Subcutaneous abdominal adipose tissue (tissue), 5 donors: ENCODE data around the gene ASB16.
A peak's percentile ranks its signal among the peaks of the same experiment; 100 is the strongest.

Experiments used
- H3K27ac ChIP-seq: one replicate; pipeline ENCODE4 v1.7.0; 2013; ENCODE audit warnings: low read depth, mild to moderate bottlenecking, inconsistent platforms, low read length, moderate library complexity
- H3K27me3 ChIP-seq, 5 donors: one replicate each; pipeline ENCODE4 v1.7.0; 2013; ENCODE audit warnings: low read length in 5 of 5, inconsistent platforms in 1 of 5; ENCODE audit not compliant: control insufficient read depth in 5 of 5, insufficient read depth in 4 of 5
- H3K36me3 ChIP-seq, 5 donors: one replicate each; pipeline ENCODE4 v1.7.0; 2013; ENCODE audit warnings: low read length in 5 of 5; ENCODE audit not compliant: control insufficient read depth in 5 of 5, insufficient read depth in 5 of 5
- H3K4me1 ChIP-seq, 5 donors: one replicate each; pipeline ENCODE4 v1.7.0; 2013; ENCODE audit warnings: low read length in 5 of 5, mild to moderate bottlenecking in 3 of 5, moderate library complexity in 1 of 5; ENCODE audit not compliant: control insufficient read depth in 5 of 5, insufficient read depth in 5 of 5
- H3K4me3 ChIP-seq, 5 donors: one replicate each; pipeline ENCODE4 v1.7.0; 2013; ENCODE audit warnings: low read length in 5 of 5, low read depth in 1 of 5
- H3K9ac ChIP-seq, 5 donors: one replicate each; pipeline ENCODE4 v1.7.0; 2013; ENCODE audit warnings: low read length in 5 of 5, mild to moderate bottlenecking in 4 of 5, moderate library complexity in 3 of 5
- H3K9me3 ChIP-seq, 5 donors: one replicate each; pipeline ENCODE4 v1.7.0; 2013; ENCODE audit warnings: low read length in 5 of 5; ENCODE audit not compliant: control insufficient read depth in 5 of 5
- donor health status: healthy.
- donor health status: healthy.
- donor health status: healthy.
- donor health status: healthy.
- donor health status: healthy.

ASB16 gene

DNA sequence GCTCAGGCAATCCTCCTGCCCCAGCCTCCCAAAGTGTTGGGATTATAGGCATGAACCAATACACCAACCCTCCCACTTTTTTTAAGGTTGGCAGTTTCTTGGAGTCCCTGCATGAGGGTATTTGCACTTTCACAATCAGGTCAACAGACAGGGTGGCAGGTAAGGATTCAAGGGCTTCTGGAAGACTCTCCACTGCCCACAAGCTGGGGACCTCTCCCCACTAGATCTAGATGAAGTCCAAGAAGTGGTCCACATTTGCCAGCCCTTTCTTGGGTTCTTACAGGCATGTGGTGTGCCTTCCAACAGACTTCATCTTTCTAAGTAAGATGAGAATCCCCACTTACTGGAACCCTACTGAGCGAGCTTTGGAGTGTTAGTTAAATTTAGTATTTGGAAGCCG lies 3.9 kb downstream of the ASB16 start:
- H3K27ac ChIP-seq = no peak overlapping the region
- peaks cover 0 to 34% (median 11%) of the 10 kb centered on the region in 5 donors for H3K36me3 ChIP-seq

DNA sequence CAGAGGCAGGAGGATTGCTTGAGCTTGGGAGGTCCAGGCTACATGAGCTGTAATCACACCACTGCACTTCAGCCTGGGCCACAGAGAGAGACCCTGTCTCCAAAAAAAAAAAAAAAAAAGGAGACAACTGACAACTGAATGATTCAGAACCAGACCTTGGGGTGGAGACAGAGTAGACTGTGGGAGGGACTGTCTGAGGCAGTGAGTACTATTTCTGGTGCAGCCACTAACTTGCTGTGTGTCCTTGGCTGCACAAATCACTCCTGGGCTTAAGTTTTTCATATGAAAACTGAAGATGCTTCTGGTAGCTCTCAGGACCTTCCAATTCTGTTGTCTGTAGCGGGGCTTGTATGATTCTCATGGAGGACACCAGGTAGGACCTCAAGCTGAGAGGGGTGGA lies 5.8 kb downstream of the ASB16 start:
- no peaks in the 10 kb centered on the region for H3K27me3 ChIP-seq
- peaks cover 0 to 34% (median 11%) of the 10 kb centered on the region in 5 donors for H3K36me3 ChIP-seq
- H3K4me3 ChIP-seq = no peak overlapping the region
- no peaks in the 10 kb centered on the region for H3K4me1 ChIP-seq
- H3K9ac ChIP-seq = no peak overlapping the region
- no peaks in the 10 kb centered on the region for H3K9me3 ChIP-seq
- H3K27ac ChIP-seq = no peak overlapping the region

More for the DNA sequence above, 3.9 kb downstream of the ASB16 start:
- Histone ChIP-seq H3K9ac (peak overlapping the region in 1 of 5 donors; percentile 30), H3K4me1 (peaks cover 0 to 4% (median 0%) of the 10 kb centered on the region in 5 donors), H3K9me3 (no peaks in the 10 kb centered on the region), H3K27me3 (peaks cover 0 to 6% (median 5%) of the 10 kb centered on the region in 5 donors), H3K4me3 (no peak overlapping the region)

DNA sequence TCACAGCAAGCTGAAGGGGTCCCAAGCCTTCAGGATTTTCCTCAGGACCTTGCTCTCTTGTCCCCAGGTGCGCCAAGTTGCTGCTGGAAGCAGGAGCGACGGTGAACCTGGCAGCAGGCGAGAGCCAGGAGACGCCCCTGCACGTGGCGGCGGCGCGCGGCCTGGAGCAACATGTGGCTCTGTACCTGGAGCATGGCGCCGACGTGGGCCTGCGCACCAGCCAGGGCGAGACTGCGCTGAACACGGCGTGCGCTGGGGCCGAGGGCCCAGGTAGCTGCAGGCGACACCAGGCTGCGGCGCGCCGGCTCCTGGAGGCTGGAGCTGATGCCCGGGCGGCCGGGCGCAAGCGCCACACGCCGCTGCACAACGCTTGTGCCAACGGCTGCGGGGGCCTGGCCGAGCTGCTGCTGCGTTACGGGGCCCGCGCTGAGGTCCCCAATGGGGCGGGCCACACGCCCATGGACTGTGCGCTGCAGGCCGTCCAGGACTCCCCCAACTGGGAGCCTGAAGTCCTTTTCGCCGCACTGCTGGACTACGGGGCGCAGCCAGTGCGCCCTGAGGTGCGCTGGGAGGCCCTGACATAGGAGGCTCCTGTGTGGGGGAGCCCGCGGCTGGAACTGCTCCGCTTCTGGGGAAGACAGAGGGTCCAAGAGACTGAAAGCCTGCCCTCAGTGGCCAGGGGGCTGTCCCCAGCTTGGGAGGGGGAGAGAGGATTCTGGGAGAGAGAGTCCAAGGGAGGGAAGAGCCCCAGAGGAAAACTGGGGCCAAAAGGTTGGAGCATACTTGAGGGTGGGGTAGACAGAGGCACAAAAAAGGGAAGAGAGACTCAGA lies 6.4 kb downstream of the ASB16 start:
- H3K27ac ChIP-seq = no peak overlapping the region
- H3K27me3 ChIP-seq = no peaks in the 10 kb centered on the region
- H3K4me1 ChIP-seq = no peaks in the 10 kb centered on the region
- H3K9me3 ChIP-seq = no peaks in the 10 kb centered on the region
- peak overlapping the region in 1 of 5 donors; percentile 43 for H3K9ac ChIP-seq
- peaks cover 0 to 39% (median 13%) of the 10 kb centered on the region in 5 donors for H3K36me3 ChIP-seq
- no peak overlapping the region for H3K4me3 ChIP-seq

DNA sequence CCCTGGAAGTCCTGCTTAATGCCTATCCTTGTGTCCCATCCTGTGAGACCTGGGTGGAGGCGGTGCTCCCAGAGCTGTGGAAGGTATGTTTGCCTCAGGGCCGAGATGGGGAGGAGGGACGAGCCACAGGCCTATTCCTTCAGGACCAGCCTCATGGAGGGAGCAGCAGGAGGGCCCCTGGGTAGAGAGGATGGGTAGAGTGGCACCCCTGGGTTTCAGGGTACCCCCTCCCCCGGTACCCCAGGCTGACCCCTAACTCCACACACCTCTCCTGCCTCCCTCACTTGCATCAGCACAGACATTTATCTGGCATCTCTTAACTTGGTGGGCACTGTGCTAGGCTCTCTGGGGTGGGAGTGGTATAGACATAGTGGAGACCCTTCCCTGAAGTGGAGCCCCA lies 7.1 kb downstream of the ASB16 start:
- H3K4me1 ChIP-seq = peaks cover 0 to 2% (median 0%) of the 10 kb centered on the region in 5 donors
- no peak overlapping the region for H3K4me3 ChIP-seq
- H3K27ac ChIP-seq = no peak overlapping the region
- H3K9ac ChIP-seq = peak overlapping the region in 1 of 5 donors; percentile 43
- no peaks in the 10 kb centered on the region for H3K9me3 ChIP-seq
- H3K27me3 ChIP-seq = no peaks in the 10 kb centered on the region
- peaks cover 0 to 46% (median 18%) of the 10 kb centered on the region in 5 donors for H3K36me3 ChIP-seq

DNA sequence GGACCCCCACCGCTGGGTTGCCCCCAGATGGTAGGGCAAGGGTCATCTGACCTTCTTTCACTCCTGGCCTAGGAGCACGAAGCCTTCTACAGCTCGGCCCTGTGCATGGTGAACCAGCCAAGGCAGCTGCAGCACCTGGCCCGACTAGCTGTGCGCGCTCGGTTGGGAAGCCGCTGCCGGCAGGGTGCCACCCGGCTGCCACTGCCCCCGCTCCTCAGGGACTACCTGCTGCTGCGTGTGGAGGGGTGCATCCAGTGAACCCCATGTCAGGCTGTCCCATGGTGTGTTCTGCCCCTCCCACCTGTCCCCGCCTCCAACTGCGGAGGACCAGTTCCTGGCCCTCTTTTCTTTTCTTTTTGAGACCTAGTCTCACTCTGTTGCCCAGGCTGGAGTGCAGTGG lies 7.6 kb downstream of the ASB16 start:
- peaks cover 0 to 3% (median 0%) of the 10 kb centered on the region in 5 donors for H3K4me1 ChIP-seq
- H3K4me3 ChIP-seq = no peak overlapping the region
- H3K27me3 ChIP-seq = no peaks in the 10 kb centered on the region
- peaks cover 0 to 49% (median 18%) of the 10 kb centered on the region in 5 donors for H3K36me3 ChIP-seq
- H3K27ac ChIP-seq = no peak overlapping the region
- H3K9ac ChIP-seq = no peak overlapping the region
- H3K9me3 ChIP-seq = no peaks in the 10 kb centered on the region

DNA sequence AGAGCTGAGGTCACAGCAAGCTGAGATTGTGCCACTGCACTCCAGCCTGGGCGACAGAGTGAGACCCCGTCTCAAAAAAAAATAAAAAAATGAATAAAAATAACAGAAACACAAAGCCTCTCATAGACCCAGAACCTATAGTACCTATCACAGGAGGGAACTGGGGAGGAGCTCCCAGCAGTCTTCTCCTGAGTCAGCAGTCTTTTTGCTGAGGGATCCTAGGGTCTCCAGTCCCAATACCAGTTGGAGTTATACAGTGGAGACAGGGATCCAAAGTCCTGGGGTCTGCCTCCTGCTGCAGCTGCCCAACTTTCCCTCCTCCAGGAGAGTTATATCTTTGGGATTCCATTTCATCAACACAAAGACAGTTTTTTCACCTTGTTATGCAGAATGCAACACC lies 12.5 kb downstream of the ASB16 start:
- Histone ChIP-seq H3K9ac (no peak overlapping the region), H3K4me3 (no peak overlapping the region), H3K27ac (no peak overlapping the region), H3K4me1 (peaks cover 3 to 26% (median 22%) of the 10 kb centered on the region in 5 donors), H3K9me3 (no peaks in the 10 kb centered on the region), H3K27me3 (no peaks in the 10 kb centered on the region), H3K36me3 (peaks cover 0 to 25% (median 11%) of the 10 kb centered on the region in 5 donors)

DNA sequence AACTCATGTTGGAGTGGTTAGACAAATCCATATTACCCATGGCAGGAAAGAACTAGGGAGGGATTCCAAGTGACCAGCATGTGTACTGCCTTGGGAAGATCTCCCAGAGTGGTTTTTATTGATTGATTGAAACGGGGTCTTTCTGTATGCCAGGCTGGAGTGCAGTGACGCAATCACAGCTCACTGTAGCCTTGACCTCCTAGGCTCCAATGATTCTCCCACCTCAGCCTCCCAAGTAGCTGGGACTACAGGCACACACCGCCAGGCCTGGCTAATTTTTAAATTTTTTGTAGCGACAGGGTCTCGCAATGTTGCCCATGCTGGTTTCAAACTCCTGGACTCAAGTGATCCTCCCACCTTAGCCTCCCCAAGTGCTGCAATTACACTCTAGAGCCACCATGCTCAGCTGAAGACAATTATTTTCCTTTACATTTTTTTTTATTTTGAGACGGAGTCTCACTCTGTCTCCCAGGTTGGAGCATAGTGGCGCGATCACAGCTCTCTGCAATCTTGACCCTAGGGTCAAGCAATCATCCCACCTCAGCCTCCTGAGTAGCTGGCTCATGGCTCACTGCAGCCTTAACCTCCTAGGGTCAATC lies 13.8 kb downstream of the ASB16 start:
- H3K27ac ChIP-seq = no peak overlapping the region

DNA sequence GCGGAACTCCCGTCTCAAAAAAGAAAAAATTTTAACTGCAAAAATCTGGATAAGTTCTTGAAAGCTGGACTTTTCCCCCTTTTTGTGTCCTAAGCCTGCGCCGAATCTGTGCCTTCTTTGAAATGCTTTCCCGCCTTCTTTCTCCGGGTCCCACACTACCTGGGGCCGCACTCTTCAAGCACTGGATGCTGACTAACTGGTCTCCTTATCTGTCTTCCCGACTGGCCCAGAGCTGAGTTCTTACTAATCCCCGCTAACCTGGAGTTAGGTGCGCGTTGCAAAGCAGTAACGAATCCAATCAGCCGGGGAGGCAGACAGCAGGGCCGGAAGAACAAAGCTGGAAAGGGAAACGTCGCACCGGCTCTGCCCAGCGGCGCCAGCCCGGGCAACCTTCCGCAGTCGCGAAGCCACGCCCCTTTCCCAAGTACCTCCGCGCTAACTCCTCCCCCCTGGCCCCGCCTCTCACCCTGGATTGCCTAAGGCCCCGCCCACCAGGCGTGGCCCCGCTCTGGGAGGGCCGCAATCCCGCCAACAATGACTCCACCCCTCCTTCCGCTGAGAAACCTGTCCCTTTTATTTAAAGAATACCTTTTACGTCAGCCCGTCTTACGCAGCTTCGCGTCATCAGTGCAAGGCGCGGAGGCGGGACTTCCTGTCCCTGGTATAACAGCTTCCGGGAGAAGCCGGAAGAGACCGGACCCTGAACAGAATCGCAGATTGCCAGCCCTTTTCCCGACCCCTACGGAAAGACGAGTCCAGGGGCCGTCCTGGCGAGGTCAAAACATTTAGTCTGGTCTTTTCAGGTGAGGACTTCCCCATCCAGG lies 16.0 kb downstream of the ASB16 start, which contains the start of gene TMUB2:
Gene TMUB2 (plus strand): TSS at position 666 of the 824 bp plus-strand sequence. CDS start 737 bp downstream, outside the sequence.
- Histone ChIP-seq H3K36me3 (peaks cover 0 to 40% (median 32%) of the 10 kb centered on the region in 5 donors), H3K27me3 (no peaks in the 10 kb centered on the region), H3K4me1 (peaks cover 3 to 40% (median 31%) of the 10 kb centered on the region in 5 donors), H3K27ac (peak within 1 kb of the TSS; percentile 93), H3K9ac (peak within 1 kb of the TSS; percentile 90 to 98 (median 95)), H3K9me3 (no peaks in the 10 kb centered on the region), H3K4me3 (peak within 1 kb of the TSS; percentile 94 to 98 (median 96))

More for the DNA sequence above, 13.8 kb downstream of the ASB16 start:
- peaks cover 0 to 22% (median 17%) of the 10 kb centered on the region in 5 donors for H3K36me3 ChIP-seq
- H3K9me3 ChIP-seq = no peaks in the 10 kb centered on the region
- peaks cover 3 to 39% (median 31%) of the 10 kb centered on the region in 5 donors for H3K4me1 ChIP-seq
- H3K9ac ChIP-seq = no peak overlapping the region
- no peak overlapping the region for H3K4me3 ChIP-seq
- H3K27me3 ChIP-seq = no peaks in the 10 kb centered on the region

DNA sequence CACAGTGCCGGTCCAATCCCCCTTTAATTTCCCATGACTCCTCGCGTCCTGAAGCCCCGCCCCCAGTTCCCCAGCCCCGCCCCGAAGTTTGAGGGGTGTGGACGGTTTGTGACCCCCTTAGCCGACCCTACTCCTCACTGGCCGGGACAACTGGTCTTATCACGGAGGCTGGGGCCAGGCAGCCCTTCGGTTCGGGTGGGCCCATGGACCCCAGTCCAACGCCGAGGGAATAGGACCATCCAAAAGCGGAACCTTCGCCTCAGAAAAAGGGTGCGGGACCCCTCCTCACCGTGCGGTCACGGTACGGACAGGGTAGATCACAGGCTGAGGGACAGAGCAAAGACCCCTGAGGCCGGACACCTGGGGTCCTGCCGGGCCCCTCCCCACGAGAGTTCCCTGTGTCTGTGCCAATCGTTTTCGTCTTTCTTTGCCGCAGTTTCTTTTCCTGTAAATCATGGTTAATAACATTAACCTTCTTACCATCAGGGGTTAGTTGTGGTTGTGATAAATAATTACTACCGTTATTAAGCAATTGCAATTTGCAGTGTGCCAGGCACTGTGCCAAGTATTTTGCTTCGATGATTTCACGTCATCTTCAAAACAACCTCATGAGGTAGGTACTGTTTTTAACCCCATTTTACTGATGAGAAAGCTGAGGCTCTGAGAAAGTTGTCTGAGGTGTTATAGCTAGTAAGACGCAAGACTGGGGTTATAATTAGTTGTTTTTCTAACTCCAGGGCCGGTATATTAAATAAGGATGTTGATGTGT lies 16.8 kb downstream of the ASB16 start:
- Histone ChIP-seq H3K9ac (peak overlapping the region; percentile 90 to 98 (median 95)), H3K36me3 (peaks cover 0 to 36% (median 27%) of the 10 kb centered on the region in 5 donors), H3K27me3 (no peaks in the 10 kb centered on the region), H3K9me3 (no peaks in the 10 kb centered on the region), H3K27ac (peak overlapping the region; percentile 93), H3K4me1 (peaks cover 3 to 40% (median 31%) of the 10 kb centered on the region in 5 donors), H3K4me3 (peak overlapping the region; percentile 81 to 97 (median 95))
